Stimulated activated naive CD8-positive, alpha-beta T cell treated with anti-CD3 and anti-CD28 coated beads, Interleukin-15, amount 100 ng/mL, for 72 hours (primary cell): ENCODE measurements around the gene AK9.
A peak's percentile ranks its signal among the peaks of the same experiment; 100 is the strongest.

Experiments
- ATAC-seq: fragments of 150-1000 bp; cut with Tn5 transposase; 2 replicates; pipeline ENCODE4 v1.10.0; 2021; ENCODE audit warnings: mild to moderate bottlenecking, moderate library complexity
- DNase-seq, 2 donors: peaks; one replicate each; pipeline ENCODE4 v3.0.0; 2021 to 2022
- H3K27ac Mint-ChIP-seq, 2 donors: one replicate each; pipeline ENCODE4 v1.8.0; 2022; ENCODE audit warnings: mild to moderate bottlenecking in 2 of 2, mixed read lengths in 2 of 2, moderate library complexity in 2 of 2
- H3K27me3 Mint-ChIP-seq: one replicate; pipeline ENCODE4 v1.8.0; 2022; ENCODE audit warnings: mixed read lengths
- H3K4me1 Mint-ChIP-seq: one replicate; pipeline ENCODE4 v1.8.0; 2022; ENCODE audit warnings: mild to moderate bottlenecking, mixed read lengths
- H3K4me3 Mint-ChIP-seq, 2 donors: one replicate each; pipeline ENCODE4 v1.8.0; 2022; ENCODE audit warnings: mild to moderate bottlenecking in 2 of 2, mixed read lengths in 2 of 2, moderate library complexity in 1 of 2
- H3K9me3 Mint-ChIP-seq, 2 donors: one replicate each; pipeline ENCODE4 v1.8.0; 2022; ENCODE audit warnings: mixed read lengths in 2 of 2

Gene AK9

GRCh38 chr6:109672839-109673238 is 18.2 kb downstream of the AK9 start:
- no peaks in the 10 kb centered on the region for H3K4me1 Mint-ChIP-seq
- no peak overlapping the region for H3K4me3 Mint-ChIP-seq
- H3K27ac Mint-ChIP-seq = no peak overlapping the region

GRCh38 chr6:109672175-109672574 is 18.8 kb downstream of the AK9 start:
- no peak for ATAC-seq
- Mint-ChIP-seq H3K9me3 (no peaks in the 10 kb centered on the region), H3K27ac (no peak overlapping the region), H3K4me1 (no peaks in the 10 kb centered on the region), H3K4me3 (no peak overlapping the region), H3K27me3 (no peaks in the 10 kb centered on the region)
- DNase-seq = no peak

More at GRCh38 chr6:109672839-109673238, 18.2 kb downstream of the AK9 start:
- ATAC-seq = no peak
- H3K27me3 Mint-ChIP-seq = no peaks in the 10 kb centered on the region
- no peak for DNase-seq
- H3K9me3 Mint-ChIP-seq = no peaks in the 10 kb centered on the region

DNA sequence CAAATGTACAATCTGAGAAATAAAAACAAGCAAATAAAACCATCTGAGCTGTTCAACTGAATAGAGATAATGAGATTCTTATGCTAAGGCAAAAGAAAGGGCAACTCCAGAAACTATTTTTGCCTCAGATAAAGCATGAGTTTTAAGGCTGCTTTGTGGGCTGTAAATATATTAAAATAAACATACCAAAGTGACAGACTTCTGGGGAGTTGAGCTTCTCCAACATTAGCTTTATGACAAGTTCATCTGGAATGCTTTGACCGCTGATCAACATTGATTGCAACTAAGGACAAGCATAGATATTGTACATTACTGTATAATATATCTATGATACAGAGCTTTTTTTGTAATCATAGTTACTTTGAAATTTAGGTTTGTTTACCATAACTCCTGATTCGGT is 19.3 kb downstream of the AK9 start:
- Mint-ChIP-seq H3K4me1 (no peaks in the 10 kb centered on the region), H3K27ac (no peak overlapping the region), H3K27me3 (no peaks in the 10 kb centered on the region), H3K9me3 (no peaks in the 10 kb centered on the region), H3K4me3 (no peak overlapping the region)
- DNase-seq (no peak), ATAC-seq (no peak)

GRCh38 chr6:109669811-109670210 is 21.2 kb downstream of the AK9 start:
- Mint-ChIP-seq H3K9me3 (no peaks in the 10 kb centered on the region), H3K27ac (no peak overlapping the region), H3K4me3 (no peak overlapping the region), H3K27me3 (no peaks in the 10 kb centered on the region), H3K4me1 (no peaks in the 10 kb centered on the region)
- ATAC-seq (no peak), DNase-seq (no peak)

DNA sequence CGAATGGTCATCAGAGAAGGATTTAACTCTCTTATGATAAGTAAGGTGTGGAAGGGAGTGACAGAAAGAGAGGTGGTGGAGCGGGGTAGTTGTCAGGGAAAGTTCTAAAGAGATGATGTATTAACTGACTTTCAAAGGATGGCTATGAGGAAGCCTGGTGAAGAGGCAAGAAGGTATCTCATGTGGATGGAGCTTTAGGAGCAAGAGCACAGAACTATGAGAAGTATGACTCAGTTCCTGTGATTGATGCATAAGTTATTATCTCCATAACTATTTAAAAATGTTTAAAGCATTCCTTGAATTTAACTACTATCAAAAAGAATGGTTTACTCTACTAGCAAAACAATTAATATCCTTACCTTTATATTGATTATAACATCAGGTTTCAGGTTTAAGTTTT is 28.8 kb downstream of the AK9 start:
- DNase-seq (no peak), ATAC-seq (no peak)
- H3K9me3 Mint-ChIP-seq = no peaks in the 10 kb centered on the region
- H3K4me3 Mint-ChIP-seq = no peak overlapping the region
- H3K27ac Mint-ChIP-seq = no peak overlapping the region
- H3K27me3 Mint-ChIP-seq = no peaks in the 10 kb centered on the region
- H3K4me1 Mint-ChIP-seq = no peaks in the 10 kb centered on the region

DNA sequence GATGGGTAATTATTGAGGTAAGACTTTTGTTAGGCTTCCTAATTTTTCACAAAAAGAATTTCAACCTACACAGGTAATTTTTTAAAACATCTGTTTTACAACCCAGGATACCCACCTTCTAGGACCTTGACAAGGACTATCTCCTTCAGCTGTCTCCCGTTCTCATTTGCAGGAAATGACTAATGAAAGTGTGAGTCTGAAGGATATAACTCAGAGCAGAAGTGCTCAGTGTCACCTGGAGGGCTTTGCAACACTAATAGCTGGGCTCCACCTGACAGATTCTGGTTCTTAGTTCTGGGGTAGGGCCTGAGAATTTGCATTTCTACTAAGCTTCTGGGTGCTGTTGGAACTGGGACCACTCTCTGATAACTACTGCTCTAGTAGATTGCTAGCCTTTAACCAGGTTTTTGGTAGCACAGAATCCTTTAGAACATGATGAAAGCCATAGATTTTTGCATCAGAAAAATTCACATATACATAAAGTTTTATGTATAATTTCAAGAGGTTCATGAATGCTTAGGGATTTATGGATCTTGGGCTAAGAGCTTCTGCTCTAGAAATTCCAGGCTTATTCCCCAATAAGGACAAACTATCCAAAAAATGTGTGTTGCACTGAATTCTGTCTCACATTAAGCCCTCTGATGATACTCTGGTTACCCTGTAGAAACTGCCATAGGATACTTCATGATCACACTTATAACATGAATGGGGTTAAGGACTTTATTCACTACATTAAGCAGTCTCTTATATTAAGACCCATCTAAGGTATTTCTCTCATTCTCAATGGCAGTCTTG is 30.3 kb downstream of the AK9 start:
- DNase-seq (no peak), ATAC-seq (peak; percentile 83)
- no peak overlapping the region for H3K4me3 Mint-ChIP-seq
- no peak overlapping the region for H3K27ac Mint-ChIP-seq
- H3K4me1 Mint-ChIP-seq = no peaks in the 10 kb centered on the region
- H3K9me3 Mint-ChIP-seq = no peaks in the 10 kb centered on the region
- no peaks in the 10 kb centered on the region for H3K27me3 Mint-ChIP-seq

DNA sequence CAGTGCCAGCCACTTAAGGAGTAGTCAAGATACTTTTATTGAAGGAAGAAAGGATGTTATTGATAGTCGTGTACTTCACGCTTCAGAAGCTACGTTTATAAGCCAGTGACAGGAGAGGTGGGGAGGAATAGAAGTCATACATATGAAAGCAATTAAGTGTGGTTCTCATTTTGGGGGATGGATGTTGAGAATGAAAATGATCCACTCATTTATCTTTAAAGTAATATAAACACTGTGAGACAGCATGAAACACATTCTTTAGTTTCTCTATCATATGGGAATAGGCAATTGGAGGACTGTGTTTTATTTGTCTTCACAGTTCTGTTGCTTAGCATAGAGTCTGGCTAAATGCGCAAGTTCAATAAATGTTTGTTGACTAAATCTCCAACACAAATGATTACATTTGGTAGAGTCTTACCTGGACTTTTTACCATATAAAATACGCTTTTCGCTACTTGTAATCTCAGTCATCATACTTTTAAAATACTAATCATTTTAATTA is 35.2 kb downstream of the AK9 start:
- no peak for ATAC-seq
- Mint-ChIP-seq H3K4me3 (no peak overlapping the region), H3K9me3 (no peaks in the 10 kb centered on the region), H3K27ac (no peak overlapping the region), H3K4me1 (no peaks in the 10 kb centered on the region), H3K27me3 (no peaks in the 10 kb centered on the region)
- DNase-seq = no peak

DNA sequence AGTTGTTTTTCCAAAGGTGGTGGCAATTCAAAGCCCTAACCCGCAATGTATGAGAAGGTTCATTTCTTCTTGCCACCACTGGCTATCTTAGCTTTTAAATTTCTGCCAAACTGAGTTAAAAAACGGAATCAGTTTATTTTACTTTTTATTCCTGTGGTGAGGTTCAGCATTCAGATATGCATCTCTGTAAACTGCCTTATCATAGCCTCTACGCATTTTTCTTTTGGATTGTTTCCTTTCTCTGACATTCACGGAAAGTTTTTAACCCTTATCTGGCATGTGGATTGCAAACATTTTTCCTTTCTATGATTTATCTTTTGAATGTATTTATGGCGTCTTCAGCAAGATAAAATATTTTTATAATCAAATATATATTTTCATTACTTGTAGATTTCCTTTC is 37.7 kb downstream of the AK9 start:
- ATAC-seq (no peak), DNase-seq (no peak)
- Mint-ChIP-seq H3K4me3 (no peak overlapping the region), H3K27me3 (no peaks in the 10 kb centered on the region), H3K4me1 (no peaks in the 10 kb centered on the region), H3K9me3 (no peaks in the 10 kb centered on the region), H3K27ac (no peak overlapping the region)

DNA sequence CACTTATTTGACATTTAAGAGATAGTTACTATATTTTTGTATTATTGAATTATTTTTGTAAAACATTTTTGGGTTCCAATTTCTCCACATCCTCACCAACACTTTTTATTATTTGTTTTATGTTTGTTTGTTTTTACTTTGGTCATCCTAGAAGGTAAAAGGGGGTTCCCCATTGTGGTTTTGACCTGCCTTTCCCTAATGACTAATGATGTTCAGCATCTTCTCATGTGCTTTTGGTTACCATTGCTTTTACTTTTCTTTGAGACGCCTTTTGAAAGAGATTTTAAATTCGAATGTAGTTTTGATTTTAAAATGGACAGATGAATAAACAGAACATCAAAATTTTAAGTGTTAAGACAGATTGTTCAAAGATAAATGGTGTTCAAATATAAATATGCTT is 46.9 kb downstream of the AK9 start:
- H3K27ac Mint-ChIP-seq = no peak overlapping the region
- peaks cover 6% of the 10 kb centered on the region for H3K4me1 Mint-ChIP-seq
- H3K9me3 Mint-ChIP-seq = peaks cover 0 to 9% of the 10 kb centered on the region in 2 donors
- ATAC-seq = no peak
- no peaks in the 10 kb centered on the region for H3K27me3 Mint-ChIP-seq
- no peak for DNase-seq
- H3K4me3 Mint-ChIP-seq = no peak overlapping the region

GRCh38 chr6:109632405-109632804 is 58.6 kb downstream of the AK9 start:
- Mint-ChIP-seq H3K4me1 (peaks cover 26% of the 10 kb centered on the region), H3K27ac (no peak overlapping the region), H3K9me3 (no peaks in the 10 kb centered on the region), H3K4me3 (peak overlapping the region in 1 of 2 donors; percentile 6), H3K27me3 (no peaks in the 10 kb centered on the region)
- DNase-seq (no peak), ATAC-seq (no peak)

DNA sequence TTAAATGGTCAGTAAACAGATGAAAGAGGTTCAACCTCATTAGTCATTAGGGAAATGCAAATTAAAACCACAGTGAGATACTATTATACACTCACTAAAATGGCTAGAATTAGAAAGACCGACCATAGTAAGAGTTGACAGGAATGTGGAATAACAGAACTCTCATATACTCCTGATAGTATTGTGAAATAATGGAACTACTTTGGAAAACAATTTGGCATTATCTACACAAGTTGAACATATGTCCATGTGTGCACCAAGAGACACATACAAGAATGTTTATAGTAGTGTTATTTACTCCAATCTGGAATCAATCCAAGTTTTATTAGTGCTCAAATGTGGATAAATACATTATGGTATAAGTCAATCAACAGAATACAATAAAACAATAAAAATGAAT is 59.6 kb downstream of the AK9 start:
- H3K27me3 Mint-ChIP-seq = no peaks in the 10 kb centered on the region
- no peak for DNase-seq
- H3K9me3 Mint-ChIP-seq = peaks cover 1 to 2% of the 10 kb centered on the region in 2 donors
- H3K27ac Mint-ChIP-seq = no peak overlapping the region
- ATAC-seq = no peak
- H3K4me3 Mint-ChIP-seq = no peak overlapping the region
- peaks cover 26% of the 10 kb centered on the region for H3K4me1 Mint-ChIP-seq

- Mint-ChIP-seq H3K4me1 (peaks cover 26% of the 10 kb centered on the region), H3K27ac (peak overlapping the region; percentile 14 to 73), H3K4me3 (no peak overlapping the region), H3K9me3 (peaks cover 15 to 17% of the 10 kb centered on the region in 2 donors), H3K27me3 (no peaks in the 10 kb centered on the region)
- DNase-seq (no peak), ATAC-seq (peak; percentile 42)
Measured at GRCh38 chr6:109628158-109629000, 62.6 kb downstream of the AK9 start.

GRCh38 chr6:109626311-109626710 is 64.7 kb downstream of the AK9 start:
- no peaks in the 10 kb centered on the region for H3K27me3 Mint-ChIP-seq

GRCh38 chr6:109625199-109625598 is 65.8 kb downstream of the AK9 start:
- Mint-ChIP-seq H3K4me3 (no peak overlapping the region), H3K27me3 (no peaks in the 10 kb centered on the region), H3K9me3 (peaks cover 15 to 17% of the 10 kb centered on the region in 2 donors), H3K4me1 (peaks cover 12% of the 10 kb centered on the region), H3K27ac (no peak overlapping the region)
- DNase-seq = no peak
- ATAC-seq = no peak

More at GRCh38 chr6:109626311-109626710, 64.7 kb downstream of the AK9 start:
- Mint-ChIP-seq H3K4me3 (no peak overlapping the region), H3K9me3 (peaks cover 15 to 17% of the 10 kb centered on the region in 2 donors), H3K27ac (no peak overlapping the region), H3K4me1 (peaks cover 12% of the 10 kb centered on the region)
- no peak for ATAC-seq
- no peak for DNase-seq

- Mint-ChIP-seq H3K27ac (no peak overlapping the region), H3K4me3 (no peak overlapping the region), H3K9me3 (peaks cover 15 to 17% of the 10 kb centered on the region in 2 donors), H3K4me1 (peaks cover 8% of the 10 kb centered on the region), H3K27me3 (no peaks in the 10 kb centered on the region)
- DNase-seq = no peak
- no peak for ATAC-seq
Measured at GRCh38 chr6:109623288-109623687, 67.7 kb downstream of the AK9 start.

DNA sequence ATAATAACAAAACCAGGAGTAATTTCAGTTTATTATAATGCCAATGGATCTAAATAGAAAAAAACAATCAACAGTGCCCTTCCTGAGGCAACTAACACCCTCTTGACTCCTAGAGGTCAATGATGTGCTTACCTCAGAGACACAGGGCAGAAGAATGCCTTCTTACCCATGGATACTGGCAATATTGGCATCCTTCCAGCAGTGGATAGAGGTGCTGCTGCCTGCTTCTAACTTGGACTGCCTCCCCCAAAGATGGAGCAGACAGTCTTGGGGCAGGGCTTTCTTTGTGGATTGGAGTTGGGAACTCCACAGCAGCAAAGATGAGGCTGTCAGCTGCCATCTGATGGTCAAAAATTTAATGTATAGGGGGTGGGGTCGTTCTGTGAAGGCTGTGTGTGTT is 78.7 kb downstream of the AK9 start:
- Mint-ChIP-seq H3K27ac (peak overlapping the region; percentile 61 to 66), H3K4me3 (no peak overlapping the region), H3K27me3 (no peaks in the 10 kb centered on the region), H3K9me3 (peaks cover 0 to 7% of the 10 kb centered on the region in 2 donors), H3K4me1 (peaks cover 7% of the 10 kb centered on the region)
- ATAC-seq = no peak
- no peak for DNase-seq
